ENCODE measurements around the gene COX4I1.

COX4I1 gene

DNA sequence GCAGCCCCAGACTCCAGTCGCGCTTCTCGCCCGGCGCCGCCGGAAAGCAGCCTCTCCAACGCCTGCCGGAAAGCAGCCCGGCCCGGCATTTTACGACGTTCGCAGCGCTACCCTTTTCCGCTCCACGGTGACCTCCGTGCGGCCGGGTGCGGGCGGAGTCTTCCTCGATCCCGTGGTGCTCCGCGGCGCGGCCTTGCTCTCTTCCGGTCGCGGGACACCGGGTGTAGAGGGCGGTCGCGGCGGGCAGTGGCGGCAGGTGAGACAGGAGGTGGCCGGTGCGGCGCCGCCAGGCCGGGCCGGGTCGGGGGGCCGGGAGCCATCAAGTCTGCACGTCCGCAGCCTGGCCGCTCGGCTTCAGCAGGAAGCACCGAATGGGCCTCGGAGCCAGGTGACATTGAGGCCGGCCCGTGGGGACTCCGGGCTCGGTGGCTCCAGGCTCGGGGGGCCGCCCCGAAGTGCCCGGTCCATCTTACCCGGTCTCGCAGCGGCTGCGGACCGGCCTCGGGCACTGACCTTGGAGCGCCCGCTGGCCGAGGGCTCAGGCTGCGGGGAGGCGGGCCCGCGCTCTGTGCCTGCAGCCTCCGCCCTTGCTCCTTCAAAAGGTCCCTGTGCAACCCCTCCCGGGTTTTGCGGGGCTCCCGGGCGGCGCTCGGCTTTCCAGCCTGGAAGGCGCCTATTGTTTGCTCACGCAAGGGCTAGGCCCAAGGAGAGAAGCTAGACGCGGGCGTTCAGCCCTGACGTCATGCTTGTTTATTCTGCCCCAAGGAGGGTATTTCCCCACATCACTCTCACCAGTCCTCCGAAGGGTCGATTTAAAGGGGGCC, at the start of gene COX4I1, which contains the start of gene EMC8:
COX4I1 (plus strand) TSS at position 199 of the 824 bp plus-strand sequence. CDS start 1,511 bp downstream, outside the sequence.
EMC8 (minus strand) TSS at position 48 of the 824 bp plus-strand sequence. CDS start 249 bp downstream, outside the sequence.
- peak; percentile 16 for DNase-seq

DNA sequence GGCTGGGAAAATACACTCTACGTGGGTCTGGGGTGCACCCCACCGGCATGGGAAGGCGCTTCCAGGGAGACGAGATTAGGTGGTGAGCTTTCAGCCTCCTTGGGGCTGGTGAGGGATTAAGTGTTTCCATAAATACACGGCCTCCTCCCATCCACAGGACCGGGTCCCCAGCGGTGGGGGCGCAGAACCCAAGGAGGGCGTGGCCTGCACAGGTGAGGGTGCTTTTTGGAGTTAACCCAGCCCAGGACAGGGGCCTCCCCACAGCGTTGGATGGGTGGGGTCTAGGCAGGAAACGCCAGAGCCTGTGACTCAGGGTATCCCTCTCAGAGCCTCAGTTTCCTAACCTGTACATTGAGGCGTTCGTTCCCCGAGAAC, 49.7 kb upstream of the COX4I1 start:
- DNase-seq: no peak

DNA sequence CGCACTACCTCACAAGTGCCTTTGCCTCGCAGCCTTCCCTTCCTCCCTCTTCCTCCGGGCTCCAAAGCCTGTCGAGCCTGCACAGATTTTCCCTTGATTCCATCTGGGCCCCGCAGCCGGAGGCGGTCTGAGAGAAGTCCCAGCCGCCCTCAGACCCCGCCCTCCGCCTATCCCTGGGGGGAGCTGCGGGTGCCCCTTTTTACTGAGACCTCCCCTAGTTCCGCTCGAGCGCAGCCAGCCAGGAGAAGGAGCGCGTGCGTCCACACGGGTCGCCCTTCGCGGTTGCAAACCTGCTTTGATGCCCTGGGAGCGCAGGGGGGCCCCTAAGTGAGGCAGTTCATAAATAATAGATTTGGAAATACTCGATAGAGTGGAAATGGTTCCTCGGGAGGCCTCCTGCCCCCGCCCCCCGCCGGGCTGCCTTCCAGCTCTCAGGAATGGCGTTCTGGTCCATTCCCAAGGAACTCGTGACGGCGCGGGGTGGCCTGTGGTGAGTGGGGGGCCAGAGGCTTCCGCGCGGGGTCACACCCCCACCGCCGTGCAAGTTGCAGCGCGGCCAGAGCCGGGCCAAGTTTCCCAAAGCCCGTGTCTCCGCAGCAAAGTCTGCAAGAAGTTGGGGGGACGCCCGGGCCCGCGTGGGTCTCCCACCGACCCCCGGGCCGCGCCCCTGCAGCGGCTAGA, 49.2 kb upstream of the COX4I1 start:
- DNase-seq: no peak

DNA sequence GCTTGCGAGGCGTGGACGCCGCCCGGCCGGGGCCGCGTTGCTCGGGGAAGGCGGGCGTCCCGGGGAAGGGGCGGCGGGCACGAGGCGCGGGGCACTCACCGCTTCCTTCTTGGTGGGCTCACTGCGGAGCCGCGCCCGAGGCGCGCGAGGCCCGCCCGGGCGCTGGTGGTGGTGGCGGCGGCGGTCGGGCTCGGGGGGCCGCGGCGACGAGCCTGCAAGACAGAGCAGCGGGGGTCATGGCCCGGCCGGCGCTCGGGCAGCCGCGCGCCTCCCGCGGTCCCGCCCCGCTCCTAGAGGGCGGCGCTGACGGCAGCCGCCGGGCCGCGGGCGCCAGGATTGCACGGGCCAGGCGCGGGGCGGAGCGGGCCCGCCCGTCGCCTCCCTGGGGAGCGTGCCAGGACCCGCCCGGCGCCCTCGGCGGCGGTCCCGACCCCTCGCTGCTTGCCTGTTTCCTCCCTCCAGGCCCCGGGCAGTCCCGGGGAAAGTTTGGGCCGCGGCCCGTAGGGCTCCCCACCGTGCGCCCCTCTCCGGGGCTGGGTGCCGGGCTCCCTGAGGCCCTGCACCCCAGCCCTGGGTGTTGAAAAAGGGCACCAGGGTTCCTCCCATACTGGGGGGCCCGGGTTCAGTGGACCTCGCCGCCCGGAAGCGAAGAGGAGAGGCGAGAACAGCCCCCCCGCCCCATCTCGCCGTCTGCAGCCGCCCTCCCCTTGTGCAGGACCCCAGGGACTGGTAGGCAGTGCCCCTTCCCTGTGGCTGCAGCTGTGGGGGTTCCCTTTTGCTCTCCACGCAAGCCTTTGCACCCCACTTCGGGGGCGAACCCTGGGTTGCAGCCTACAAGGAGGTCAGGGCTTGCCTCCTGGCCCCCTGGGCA, 48.4 kb upstream of the COX4I1 start, which contains the start of gene C16orf74:
C16orf74 (minus strand) TSS at position 270 of the 871 bp plus-strand sequence. CDS start 15,879 bp downstream, outside the sequence.
- no peak for DNase-seq

DNA sequence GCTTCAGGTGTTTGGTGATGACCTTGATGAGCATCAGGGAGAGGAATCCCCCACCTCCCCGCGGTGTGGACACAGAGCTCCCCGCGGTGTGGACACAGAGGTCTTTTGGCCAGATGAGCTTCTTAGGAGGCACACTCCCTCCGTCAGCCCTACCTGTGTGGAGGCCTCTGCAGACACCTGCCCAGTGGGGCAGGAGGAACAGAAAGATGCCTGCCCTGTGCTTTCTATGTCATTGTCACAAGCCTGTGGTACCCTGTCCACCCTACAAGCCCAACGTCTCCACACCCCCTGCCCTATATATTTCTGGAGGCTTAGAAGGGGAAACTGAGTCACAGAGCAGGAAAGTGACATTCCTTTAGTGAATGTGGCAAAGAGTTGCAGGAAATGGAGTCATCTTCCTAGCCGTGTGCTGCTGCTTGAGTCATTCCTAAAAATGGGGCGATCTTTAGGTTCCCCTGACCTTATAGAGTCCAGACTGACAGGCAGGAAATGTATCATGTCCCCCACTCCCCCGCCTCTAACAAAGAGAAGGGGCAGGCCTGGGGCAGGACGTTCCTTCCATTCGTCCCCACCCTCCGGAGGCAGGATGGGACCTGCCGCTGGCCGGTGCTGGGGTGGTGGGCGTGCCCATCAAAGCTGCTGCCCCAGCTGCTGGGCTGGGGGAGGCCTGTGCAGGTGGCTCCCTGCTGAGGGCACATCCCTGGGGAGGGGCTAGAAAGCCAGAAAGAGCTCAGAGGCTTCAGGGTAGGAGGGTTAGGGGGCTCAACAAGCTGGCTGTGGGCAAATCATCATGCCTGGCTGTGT, 47.6 kb upstream of the COX4I1 start:
- DNase-seq: no peak

DNA sequence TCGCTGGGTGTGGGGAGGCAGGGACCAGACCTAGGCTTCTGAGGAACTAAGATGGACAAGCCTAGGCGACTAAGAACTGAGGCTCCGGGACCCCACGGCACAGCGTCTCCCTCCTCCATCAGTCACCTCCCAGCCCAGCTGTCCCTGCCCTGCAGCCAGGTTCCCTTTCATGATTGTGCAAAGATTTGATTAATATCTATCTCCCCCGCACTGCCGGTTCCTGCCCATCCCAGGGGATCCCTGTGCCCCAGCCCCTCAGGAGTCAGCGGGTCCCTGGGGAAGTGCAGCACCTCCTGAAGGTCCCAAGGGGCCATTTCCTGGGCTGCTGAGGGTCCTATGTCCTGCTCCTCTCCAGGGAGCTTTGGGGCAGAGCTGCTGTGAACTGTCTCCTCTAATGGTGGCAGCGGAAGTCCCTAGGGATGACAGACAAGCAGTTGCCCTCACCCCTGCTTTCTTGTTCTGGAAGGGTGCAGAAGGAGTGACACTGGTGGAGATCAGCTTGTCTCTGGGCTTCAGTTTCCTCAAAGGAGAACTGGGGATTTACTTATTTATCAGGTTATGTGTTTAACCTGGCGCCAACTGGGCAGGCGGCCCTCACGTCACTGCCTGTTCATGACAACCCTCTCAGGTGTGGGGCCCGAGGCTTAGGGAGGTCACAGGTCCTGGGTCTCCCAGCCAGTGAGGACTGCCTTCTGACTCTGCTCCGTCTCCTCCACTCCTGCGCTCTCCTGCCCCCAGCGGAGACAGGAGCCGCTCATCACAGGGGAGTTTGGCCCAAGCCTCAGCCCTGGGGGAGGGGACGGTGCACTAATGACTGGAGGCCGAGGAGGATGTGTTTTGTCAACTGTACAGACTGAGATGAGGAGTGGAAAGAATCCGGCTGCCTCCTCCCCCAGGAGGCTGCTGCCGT, 46.7 kb upstream of the COX4I1 start:
- no peak for DNase-seq

DNA sequence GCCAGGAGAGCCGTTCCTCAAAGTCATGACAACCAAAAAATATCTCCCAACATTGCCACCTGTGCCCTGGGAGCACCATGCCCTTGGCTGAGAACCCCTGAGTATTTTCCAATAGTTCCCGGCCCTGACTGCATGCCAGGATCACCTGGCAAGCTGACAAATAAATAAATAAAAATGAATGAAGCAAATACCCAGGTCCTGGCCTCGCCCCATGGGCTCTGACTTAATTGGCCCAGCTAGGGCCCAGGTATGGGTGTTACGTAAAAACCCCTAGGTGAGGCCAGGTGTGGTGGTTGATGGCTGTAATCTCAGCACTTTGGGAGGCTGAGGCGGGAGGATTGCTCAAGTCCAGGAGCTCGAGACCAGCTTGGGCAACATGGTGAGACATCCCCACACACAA, 45.9 kb upstream of the COX4I1 start:
- DNase-seq: no peak

DNA sequence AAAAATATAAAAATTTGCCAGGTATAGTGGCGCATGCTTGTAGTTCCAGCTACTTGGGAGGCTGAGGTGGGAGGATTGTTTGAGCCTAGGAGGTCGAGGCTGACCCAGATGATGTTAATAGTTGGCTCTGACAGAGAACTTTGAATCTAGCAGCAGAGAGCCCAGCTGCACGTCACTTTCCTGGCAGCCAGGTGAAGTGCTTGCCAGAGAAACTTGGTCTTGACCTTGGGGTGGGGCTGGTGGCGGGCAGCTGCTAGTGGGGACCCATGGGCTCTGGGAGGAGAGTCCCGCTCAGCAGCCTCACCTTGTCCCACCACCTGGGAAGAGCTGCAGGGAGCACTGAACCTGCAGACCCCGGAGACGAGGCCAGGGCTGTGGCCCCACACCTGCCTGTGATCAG, 45.5 kb upstream of the COX4I1 start:
- no peak for DNase-seq

DNA sequence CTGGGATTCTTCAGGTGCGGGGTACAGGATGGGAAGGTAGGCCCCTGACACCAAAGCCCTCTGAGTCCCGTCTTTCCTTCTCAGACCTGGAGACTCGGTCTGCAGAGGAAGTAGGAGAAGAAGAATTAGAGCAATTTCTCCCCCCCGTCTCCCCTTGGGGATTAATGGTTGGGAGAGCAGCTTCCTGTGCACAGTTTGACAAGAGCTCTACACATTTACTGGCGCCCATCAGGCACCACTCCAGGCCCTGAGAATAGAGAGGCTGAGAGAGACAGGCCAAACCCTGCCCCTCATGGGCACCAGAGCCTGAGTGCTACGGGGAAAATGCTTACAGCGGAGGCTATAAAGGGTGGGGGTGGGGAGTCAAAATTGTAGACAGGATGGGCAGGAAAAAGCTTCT, 45.1 kb upstream of the COX4I1 start:
- no peak for DNase-seq

DNA sequence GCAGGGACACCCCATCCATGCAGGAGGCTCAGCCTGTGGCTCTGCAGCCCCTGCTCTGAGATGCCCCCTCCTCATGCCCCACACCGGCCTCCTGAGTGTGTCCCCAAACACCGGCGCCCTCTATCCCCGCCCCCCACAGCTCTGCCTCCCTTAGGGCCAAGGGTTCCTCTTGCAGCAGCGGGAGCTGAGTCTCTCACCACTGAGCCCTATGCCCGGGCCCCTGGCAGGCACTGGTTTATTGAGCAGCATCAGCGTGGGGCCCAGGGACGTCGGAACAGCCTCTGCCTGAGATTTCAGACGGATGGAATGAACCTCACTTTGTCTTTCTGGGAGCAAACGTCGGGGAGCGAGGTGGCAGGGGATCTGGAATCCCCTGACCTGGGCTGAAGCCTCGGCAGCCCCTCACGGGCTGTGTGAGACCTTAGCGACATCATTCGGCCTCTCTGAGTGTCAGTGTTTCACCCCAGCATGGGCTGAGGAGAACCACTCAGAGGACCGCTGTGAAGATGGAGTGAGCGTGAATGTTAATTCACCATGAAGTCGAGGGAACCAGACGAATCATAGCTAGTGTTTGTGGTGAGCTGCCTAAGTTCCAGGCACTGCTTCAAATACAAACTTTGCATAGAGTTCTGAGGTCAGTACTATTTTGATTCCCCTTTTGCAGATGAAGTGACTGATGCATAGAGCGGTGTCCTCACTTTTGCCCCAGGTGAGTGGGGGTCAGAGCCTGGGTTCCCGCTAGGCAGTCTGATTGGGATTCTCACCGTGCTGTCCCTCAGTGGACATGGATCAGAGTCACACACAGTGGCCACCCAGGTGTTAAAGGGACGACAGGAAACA, 43.3 kb upstream of the COX4I1 start:
- DNase-seq: no peak

DNA sequence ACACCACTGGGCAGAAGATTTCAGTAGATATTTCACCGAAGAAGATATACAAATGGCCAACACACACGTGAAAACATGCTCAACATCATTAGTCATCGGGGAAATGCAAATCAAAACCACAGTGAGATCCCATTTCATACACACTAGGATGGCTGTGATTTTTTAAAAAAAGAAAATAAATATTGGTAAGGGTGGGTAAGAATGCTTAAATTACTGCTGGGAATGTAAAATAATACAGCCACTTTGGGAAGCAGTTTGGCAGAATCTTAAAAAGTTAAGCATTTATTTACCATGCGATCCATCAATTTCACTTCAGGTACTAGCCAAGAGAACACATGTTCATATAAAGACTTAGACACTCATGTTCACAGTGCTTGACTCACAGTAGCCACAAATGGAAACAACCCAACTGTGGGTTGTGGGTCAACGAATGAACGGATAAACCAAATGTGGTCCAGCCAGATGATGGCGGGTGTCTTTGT, 42.1 kb upstream of the COX4I1 start:
- DNase-seq: no peak

DNA sequence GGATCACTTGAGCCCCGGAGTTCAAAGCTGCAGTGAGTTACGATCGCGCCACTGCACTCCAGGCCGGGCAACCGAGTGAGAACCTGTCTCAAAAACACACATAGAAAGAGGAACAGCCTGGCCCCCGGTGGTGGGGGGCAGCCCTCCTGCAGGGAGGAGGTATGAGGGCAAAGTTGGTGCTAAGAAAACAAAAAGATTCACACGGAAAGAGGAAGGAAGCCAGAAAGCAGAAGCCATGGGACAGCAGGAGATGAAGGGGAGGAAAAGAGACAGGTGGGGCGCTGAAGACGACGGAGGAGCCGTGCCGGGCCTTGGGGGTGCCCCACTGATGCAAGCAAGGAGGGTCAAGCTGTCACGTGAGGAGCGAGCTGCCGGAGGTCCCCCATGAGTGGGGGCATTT, 40.4 kb upstream of the COX4I1 start:
- peak; percentile 80 for DNase-seq

DNA sequence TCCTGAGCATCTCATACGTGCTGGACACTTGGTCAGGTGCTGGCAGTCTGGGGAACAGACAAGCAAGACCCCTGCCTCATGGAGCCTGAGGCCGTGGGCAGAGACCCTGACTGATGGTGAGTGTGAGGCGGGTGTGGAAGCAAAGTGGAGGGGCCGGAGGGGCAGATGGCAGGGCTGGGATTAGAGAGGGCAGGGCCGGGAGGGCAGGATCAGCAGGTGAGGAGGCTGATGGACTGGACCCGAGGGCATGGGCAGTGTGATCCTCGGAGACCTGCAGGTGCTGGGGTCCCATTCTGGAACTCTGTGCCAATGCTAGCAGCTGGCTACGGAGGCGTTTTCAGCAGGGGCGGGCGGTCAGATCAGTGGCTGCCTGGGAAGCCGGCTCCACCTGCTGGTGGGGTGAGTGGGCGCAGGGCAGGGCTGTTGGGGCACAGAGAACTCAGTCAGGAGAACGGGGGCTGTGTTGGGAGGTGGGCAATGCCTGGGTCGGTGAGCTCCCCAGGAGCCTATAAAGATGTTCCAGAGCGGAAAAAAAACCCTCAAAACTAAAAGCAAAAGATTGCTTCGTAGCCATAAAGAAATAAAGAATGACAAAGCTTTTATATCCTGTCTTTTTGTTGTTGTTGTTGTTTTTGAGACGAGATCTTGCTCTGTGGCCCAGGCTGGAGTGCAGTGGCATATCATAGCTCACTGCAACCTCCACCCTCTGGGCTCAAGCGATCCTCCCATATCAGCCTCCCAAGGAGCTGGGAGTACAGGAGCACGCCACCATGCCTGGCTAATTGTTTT, 39.7 kb upstream of the COX4I1 start:
- no peak for DNase-seq

DNA sequence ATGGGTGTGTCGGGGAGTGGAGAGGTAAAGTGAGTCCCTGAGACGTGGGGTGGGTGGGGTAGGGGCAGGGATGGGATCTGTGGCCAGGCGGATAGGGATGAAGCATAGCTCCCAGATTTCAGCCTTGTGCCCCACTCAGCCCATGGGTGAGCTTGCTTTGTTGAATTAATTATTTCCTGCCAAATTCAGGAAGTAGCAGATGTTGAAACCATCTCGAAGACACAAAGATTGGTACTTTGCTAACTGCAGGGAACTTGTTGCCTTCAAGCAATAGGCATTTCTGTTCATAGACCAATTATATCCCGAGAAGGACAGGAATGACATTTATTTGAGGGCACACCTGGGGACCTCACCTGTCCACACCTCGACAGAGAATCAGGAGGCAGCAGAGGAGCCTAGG, 37.6 kb upstream of the COX4I1 start:
- no peak for DNase-seq

DNA sequence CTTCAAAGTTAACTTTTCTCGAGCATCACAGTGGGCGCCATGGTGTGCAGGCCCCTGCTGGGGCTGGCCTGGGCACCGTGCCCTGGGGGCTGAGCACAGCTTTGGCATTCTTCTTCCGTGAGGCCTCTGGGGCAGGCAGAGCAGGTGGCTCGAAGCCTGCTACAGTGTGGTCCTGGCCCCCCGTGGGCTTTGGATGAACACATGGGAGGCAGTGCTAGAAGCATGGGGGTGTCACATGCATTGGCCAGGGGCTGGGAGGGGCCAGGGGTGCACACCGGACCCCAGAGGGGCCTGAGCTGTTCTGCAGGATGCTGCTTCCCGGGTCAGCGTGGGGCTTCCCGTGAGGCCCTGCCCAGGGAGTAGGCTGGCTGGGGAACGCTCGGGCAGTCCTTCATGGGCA, 36.5 kb upstream of the COX4I1 start:
- DNase-seq: no peak

DNA sequence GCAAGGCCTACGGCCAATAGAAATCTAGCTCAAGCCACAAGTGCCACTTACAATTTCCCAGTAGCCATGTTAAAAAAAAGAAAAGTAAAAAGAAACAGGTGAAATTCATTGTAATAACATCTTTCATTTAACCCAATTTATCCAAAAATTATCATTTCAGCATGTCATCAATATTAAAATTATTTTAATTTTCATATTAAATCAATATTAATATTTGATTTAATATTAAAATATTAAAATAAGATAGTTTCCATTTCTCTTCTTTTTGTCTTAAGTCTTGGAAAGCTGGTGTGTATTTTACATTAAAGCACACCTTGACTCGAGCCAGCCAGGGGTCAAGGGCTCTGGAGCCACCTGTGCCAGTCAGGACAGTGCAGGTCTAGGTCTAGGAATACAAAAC, 35.9 kb upstream of the COX4I1 start:
- no peak for DNase-seq

DNA sequence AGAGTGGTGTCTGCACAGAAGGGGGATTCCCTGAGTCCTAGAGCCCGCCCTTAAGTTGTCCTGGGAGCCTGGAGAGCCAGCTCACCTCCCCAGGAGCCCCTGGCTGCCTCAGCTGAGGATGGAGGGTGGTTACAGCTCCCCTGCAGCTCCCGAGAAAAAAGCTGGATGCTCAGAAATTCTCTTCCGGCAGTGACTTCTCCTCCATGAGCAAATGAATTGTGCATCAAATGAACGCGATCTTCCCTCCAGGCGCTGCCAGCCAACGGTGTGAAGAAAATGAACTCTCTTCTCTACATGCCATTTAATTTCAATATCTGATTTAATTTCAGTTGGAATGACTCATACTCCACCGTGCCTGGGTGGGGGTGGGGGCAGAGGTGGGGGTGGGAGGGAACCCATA, 34.3 kb upstream of the COX4I1 start:
- no peak for DNase-seq

DNA sequence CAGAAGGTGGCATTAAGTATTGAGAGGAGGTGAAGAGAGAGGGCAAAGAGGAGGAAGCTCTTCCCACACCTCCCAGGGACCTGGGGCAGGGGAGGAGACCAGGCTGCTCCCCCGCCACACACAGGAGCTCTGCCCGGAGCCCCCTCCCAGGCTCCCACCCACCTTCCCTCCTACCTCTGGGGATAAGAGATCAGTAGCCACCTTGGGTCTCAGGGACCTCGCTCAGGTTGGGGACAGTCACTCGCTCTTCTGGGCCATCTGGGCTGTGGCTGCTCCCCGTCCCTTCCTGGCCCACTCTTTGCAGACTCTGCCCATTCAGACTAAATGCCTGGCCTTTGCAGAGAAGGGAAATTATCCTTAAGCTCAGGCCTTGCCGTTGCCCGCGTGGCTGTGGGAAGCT, 33.7 kb upstream of the COX4I1 start:
- no peak for DNase-seq

DNA sequence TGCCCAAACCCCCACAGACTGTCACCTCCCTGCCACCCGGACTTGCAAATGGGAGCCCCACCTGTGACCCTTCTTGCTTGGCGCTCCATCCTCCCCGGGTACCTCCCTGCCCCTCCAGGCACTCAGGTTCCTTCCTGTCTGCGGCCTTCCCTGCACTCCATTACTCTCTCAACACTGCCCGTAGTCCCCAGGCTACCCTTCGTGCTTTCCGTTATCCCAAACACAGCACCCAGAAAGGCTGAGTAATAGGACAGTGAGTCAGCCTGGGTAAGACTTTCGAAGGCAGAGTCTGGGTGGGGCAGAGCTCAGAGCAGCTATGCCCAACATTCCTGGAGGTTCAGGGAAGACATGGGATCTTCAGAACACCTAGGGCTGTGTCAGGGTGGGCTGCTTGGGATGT, 32.0 kb upstream of the COX4I1 start:
- no peak for DNase-seq
